Naive B cell (primary cell): ENCODE data around the gene AP4E1. TPM values are rescaled to one million over a fixed set of nuclear protein-coding genes. Genes with fewer than 3 reads are reported as not detected.
A peak's percentile ranks its signal among the peaks of the same experiment; 100 is the strongest.
"Not testable (repeated sequence)": the region's sequence is repeated elsewhere in the genome, so short reads cannot be mapped to it uniquely, and the experiment has no call there.

Source experiments
- ATAC-seq, 2 donors: fragments of 150-1000 bp; cut with Tn5 transposase; 2 replicates each; pipeline ENCODE4 v1.10.0; 2021; ENCODE audit warnings: low read depth in 2 of 2, mild to moderate bottlenecking in 2 of 2, moderate library complexity in 2 of 2
- DNase-seq: peaks from one replicate; pipeline ENCODE4 v3.0.0; 2022
- H3K27ac Mint-ChIP-seq, 6 donors: one replicate each; pipeline ENCODE4 v1.8.0; 2020 to 2022; ENCODE audit warnings: mild to moderate bottlenecking in 6 of 6, mixed read lengths in 6 of 6, moderate library complexity in 5 of 6, inconsistent platforms in 2 of 6
- H3K27me3 Mint-ChIP-seq, 3 donors: one replicate each; pipeline ENCODE4 v1.8.0; 2021 to 2022; ENCODE audit warnings: mixed read lengths in 3 of 3, mild to moderate bottlenecking in 1 of 3
- H3K36me3 Mint-ChIP-seq, 2 donors: one replicate each; pipeline ENCODE4 v1.8.0; 2020 to 2022; ENCODE audit warnings: mixed read lengths in 2 of 2, inconsistent platforms in 1 of 2, mild to moderate bottlenecking in 1 of 2
- H3K4me1 Mint-ChIP-seq, 3 donors: one replicate each; pipeline ENCODE4 v1.8.0; 2020 to 2022; ENCODE audit warnings: mixed read lengths in 3 of 3, inconsistent platforms in 1 of 3, mild to moderate bottlenecking in 1 of 3, moderate library complexity in 1 of 3
- H3K4me3 Mint-ChIP-seq, 8 donors: one replicate each; pipeline ENCODE4 v1.8.0; 2020 to 2022; ENCODE audit warnings: mild to moderate bottlenecking in 8 of 8, mixed read lengths in 8 of 8, moderate library complexity in 8 of 8, inconsistent platforms in 2 of 8
- H3K9me3 Mint-ChIP-seq, 7 donors: one replicate each; pipeline ENCODE4 v1.8.0; 2020 to 2022; ENCODE audit warnings: mixed read lengths in 7 of 7, mild to moderate bottlenecking in 5 of 7, inconsistent platforms in 2 of 7, moderate library complexity in 1 of 7
- polyA plus RNA-seq, 6 donors: library from polyadenylated mRNA; unstranded; fragments of 300-500 nt; fragmentation: Illumina TruSeq; gene quantifications; one replicate each; pipeline ENCODE4 v1.2.3, GENCODE V29; 2021; ENCODE audit warnings: low read depth in 6 of 6

The AP4E1 gene
- polyA plus RNA-seq, result 10 to 100 TPM in 1 of 6 donors, 1 to 10 TPM in 5; 2.6 to 10.8 (median 4.6) TPM

DNA sequence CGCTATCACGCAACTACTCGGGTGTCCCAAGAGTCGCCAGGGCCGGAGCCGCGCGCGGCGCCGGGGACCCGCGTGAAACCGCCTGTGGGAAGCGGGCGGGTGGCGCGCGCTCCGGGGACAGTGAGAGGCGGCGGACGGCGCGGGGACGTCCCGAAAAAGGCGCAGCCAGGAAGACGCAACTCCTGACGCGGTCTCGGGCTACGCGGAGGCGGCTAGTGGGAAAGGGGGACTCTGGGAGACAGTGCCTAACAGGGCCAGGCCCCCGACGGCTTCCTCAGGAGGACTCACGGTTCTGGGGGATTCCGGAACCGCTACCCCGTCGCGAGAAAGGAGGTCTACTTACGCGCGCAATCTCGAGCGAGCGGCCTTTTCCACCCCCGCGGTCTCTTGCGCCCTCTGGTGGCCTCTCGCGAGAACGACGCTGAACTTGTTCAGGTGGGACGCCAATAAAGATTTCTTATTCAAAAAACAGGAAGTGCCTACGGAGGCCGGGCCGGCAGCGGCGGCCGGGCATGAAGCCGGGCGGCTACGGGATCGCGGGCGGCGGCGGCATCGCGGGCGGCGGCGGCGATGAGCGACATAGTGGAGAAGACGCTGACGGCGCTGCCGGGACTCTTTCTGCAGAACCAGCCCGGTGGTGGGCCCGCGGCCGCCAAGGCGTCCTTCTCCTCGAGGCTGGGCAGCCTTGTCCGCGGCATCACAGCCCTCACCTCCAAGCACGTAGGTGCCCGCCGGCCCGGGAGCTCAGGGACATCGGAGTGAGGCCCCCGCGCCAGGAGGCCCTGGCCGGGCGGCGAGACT is at the start of gene AP4E1:
Gene AP4E1 (plus strand): TSS at position 475 of the 801 bp plus-strand sequence. CDS start 96 bp downstream, at position 571.
- Mint-ChIP-seq H3K27ac (peak within 1 kb of the TSS; percentile 99 to 100 (median 100)), H3K27me3 (no peaks in the 10 kb centered on the region), H3K4me1 (peaks cover 19 to 32% (median 22%) of the 10 kb centered on the region in 3 donors), H3K36me3 (peaks cover 6% of the 10 kb centered on the region in 2 donors), H3K4me3 (peak within 1 kb of the TSS; percentile 80 to 99 (median 96)), H3K9me3 (no peaks in the 10 kb centered on the region)
- ATAC-seq (peak; percentile 66 to 72), DNase-seq (peak; percentile 96)

DNA sequence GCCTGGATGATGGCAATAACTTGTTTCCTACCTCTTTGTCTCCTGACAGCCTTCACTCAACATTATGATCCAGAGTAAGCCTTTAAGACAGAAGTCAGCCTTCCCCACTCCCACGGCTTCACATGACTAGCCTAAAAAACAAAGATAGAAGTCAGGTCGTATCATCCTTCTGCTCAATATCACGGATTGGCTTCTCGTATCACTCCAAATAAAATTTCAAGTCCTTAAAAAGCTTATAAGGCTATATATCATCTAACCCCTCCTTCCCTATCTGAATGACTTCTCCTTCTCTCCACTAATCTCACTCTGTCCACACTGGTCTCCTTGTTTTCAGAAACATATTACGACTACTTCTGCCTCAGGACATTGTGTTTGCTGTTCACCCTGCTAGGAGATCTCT is 47.7 kb upstream of the AP4E1 start:
- peaks cover 0 to under 1% (median 0%) of the 10 kb centered on the region in 3 donors for H3K4me1 Mint-ChIP-seq
- no peaks in the 10 kb centered on the region for H3K36me3 Mint-ChIP-seq
- ATAC-seq, result no peak
- no peaks in the 10 kb centered on the region for H3K9me3 Mint-ChIP-seq
- no peak overlapping the region for H3K27ac Mint-ChIP-seq
- H3K4me3 Mint-ChIP-seq, result no peak overlapping the region
- H3K27me3 Mint-ChIP-seq, result peaks cover 0 to 8% (median 5%) of the 10 kb centered on the region in 3 donors
- no peak for DNase-seq

- peaks cover 0 to 8% (median 5%) of the 10 kb centered on the region in 3 donors for H3K27me3 Mint-ChIP-seq
- ATAC-seq (no peak), DNase-seq (no peak)
- no peaks in the 10 kb centered on the region for H3K36me3 Mint-ChIP-seq
- H3K4me3 Mint-ChIP-seq, result no peak overlapping the region
- H3K9me3 Mint-ChIP-seq, result no peaks in the 10 kb centered on the region
- no peak overlapping the region for H3K27ac Mint-ChIP-seq
- no peaks in the 10 kb centered on the region for H3K4me1 Mint-ChIP-seq
Observed at GRCh38 chr15:50862553-50862952, 45.9 kb upstream of the AP4E1 start.

DNA sequence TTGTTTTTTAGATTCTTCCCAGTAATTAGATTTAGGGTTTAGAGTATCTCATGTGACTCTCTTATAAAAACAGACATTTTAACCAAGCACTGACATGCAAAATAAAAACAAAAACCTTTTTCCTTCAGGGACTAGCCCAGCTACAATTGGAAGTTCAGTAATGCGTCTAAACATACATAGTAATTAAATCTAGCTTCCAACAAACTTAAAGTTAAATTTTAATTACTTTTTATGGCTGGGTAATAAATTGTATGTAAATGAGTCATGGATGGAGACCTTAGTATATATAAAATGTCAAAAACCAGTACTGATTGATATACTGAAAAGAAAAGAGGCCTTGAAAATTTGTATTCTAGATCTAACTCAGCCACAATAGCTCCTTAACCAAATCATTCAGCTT is 43.6 kb upstream of the AP4E1 start:
- Mint-ChIP-seq H3K4me1 (no peaks in the 10 kb centered on the region), H3K9me3 (no peaks in the 10 kb centered on the region), H3K4me3 (no peak overlapping the region), H3K27ac (no peak overlapping the region), H3K27me3 (peaks cover 0 to 8% (median 0%) of the 10 kb centered on the region in 3 donors), H3K36me3 (no peaks in the 10 kb centered on the region)
- DNase-seq, result no peak
- ATAC-seq, result no peak

DNA sequence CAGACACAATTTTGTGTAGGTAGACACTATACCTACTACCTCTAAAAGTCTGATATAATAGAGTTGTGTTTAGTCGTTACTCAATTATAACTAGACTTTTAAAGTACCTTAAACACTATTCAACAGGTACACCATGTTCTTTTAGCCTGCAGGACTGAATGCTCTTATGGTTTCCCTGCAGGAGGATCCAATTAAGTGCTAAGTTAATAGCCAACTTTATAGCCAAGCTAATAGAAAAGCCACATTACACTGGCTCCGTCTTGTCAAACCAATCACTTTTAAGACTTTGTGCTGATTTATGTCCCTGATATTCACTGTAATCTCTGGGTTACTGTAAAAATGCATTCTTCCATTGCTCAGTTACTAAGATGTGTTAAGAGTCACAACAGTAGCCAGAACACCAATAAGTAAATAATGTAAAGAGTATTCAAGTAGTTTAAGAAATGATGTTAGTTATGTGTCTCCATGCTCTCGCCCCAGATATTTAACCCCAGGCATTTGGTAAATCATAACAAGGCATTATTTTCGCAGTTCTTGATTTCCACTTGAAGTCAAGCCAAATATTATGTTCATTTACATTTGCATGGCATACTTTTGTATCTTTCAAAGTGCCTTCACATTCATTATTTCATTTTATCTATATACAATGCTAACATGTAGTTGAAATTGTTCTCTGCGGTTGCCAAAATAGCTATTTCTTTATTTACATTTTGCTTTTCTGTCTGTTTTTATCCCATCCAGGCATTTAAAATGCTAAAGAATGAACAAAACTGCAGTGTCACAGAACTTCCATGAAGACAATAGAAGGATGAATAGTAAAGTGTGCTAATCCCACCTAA is 42.7 kb upstream of the AP4E1 start:
- DNase-seq (no peak), ATAC-seq (no peak)
- Mint-ChIP-seq H3K4me3 (no peak overlapping the region), H3K9me3 (no peaks in the 10 kb centered on the region), H3K27me3 (peaks cover 0 to 6% (median 0%) of the 10 kb centered on the region in 3 donors), H3K36me3 (no peaks in the 10 kb centered on the region), H3K4me1 (no peaks in the 10 kb centered on the region), H3K27ac (no peak overlapping the region)

DNA sequence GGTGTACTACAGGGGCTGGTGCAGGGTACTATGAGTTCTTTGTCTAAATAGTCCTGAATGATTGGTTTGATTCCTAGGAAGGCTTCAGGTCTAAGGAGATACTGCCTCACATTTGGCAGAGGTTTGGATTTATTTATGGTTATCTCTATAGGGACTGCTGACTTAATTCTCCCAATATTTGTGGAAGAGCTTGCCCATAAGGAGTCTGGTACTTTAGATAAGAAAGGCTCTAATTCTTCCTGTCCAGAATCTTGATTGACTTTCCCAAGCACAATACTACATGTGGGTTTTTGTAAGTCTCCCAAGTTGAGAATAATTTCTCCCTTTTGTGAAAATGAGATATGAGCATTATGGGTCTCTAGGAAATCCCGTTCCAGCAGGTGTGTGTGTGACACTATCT is 36.7 kb upstream of the AP4E1 start:
- H3K27ac Mint-ChIP-seq, result no peak overlapping the region
- no peaks in the 10 kb centered on the region for H3K27me3 Mint-ChIP-seq

DNA sequence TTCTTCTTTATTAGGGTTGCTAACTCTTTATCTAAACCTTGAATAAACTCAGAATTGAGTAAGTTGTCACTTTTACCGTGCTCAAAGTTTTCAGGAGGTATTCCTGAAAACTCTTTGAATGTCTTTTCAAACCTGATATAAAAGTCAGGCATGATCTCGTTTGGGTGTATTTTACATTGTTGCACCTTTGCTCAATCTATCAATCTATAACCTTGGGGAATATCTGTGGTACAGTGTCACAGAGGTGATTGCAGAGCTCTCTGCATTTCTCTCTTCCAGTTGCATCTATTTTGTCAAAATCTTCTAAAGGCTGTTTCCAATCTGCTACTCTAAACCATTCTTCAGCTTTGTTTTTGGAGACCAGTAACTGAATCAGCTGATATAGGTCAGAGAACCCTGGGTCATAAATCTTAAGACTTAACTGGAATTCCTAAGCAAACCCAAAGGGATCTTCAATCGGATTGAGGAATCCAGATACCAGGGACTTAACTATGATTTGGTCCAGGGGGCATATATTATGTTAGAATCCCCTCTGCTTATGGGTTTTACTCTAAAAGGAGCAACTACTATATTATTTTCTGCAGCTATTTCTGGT is 35.6 kb upstream of the AP4E1 start:
- Mint-ChIP-seq H3K27ac (no peak overlapping the region), H3K4me3 (no peak overlapping the region), H3K9me3 (no peaks in the 10 kb centered on the region), H3K36me3 (no peaks in the 10 kb centered on the region), H3K4me1 (peaks cover 7 to 10% (median 7%) of the 10 kb centered on the region in 3 donors), H3K27me3 (no peaks in the 10 kb centered on the region)
- DNase-seq (no peak), ATAC-seq (no peak)

More for the DNA sequence above, 36.7 kb upstream of the AP4E1 start:
- no peak for ATAC-seq
- DNase-seq, result no peak
- no peaks in the 10 kb centered on the region for H3K9me3 Mint-ChIP-seq
- H3K4me3 Mint-ChIP-seq, result no peak overlapping the region
- H3K36me3 Mint-ChIP-seq, result no peaks in the 10 kb centered on the region
- peaks cover 3 to 5% (median 4%) of the 10 kb centered on the region in 3 donors for H3K4me1 Mint-ChIP-seq

DNA sequence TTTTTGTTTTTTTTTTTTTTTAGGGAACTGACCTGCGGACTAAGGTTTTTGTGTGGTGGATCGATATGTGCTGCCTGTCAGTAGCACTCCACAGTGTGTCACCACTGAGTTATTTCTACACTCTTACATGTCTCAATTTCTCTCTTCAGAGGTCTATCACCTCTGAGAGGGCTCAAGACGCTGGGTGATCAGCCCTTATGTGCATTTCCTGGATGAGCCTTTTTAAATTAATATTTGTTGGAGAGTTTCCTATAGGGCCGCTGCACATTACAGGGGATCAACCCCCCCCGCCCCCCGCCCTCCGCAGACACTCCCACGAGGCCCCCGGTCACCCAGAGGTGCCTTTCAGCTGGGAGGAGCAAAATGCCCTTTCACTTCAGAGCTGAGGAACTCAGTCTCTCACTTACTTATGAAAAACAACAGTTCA is 34.5 kb upstream of the AP4E1 start:
- Mint-ChIP-seq H3K4me3 (peak overlapping the region in 2 of 8 donors; percentile 6 to 32), H3K36me3 (no peaks in the 10 kb centered on the region), H3K27ac (no peak overlapping the region), H3K9me3 (no peaks in the 10 kb centered on the region), H3K27me3 (no peaks in the 10 kb centered on the region), H3K4me1 (peaks cover 7 to 10% (median 7%) of the 10 kb centered on the region in 3 donors)
- ATAC-seq (peak; percentile 52 to 55), DNase-seq (no peak)

GRCh38 chr15:50875238-50875637 is 33.2 kb upstream of the AP4E1 start:
- not testable (repeated sequence) for H3K36me3 Mint-ChIP-seq, H3K9me3 Mint-ChIP-seq, H3K27ac Mint-ChIP-seq, DNase-seq, H3K27me3 Mint-ChIP-seq, H3K4me1 Mint-ChIP-seq, ATAC-seq
- peak overlapping the region in 1 of 8 donors; percentile 14 for H3K4me3 Mint-ChIP-seq

- Mint-ChIP-seq H3K27ac (peak overlapping the region in 2 of 6 donors; percentile 85 to 94), H3K4me1 (peaks cover 7 to 13% (median 10%) of the 10 kb centered on the region in 3 donors), H3K4me3 (peak overlapping the region in 7 of 8 donors; percentile 38 to 85 (median 74)), H3K9me3 (no peaks in the 10 kb centered on the region), H3K27me3 (no peaks in the 10 kb centered on the region), H3K36me3 (no peaks in the 10 kb centered on the region)
- ATAC-seq (peak in 1 of 2 donors; percentile 14), DNase-seq (no peak)
Observed at GRCh38 chr15:50876260-50876988, 32.1 kb upstream of the AP4E1 start.

- Mint-ChIP-seq H3K4me1 (peaks cover 7 to 13% (median 10%) of the 10 kb centered on the region in 3 donors), H3K27ac (peak overlapping the region in 3 of 6 donors; percentile 54 to 94 (median 85)), H3K36me3 (no peaks in the 10 kb centered on the region), H3K27me3 (no peaks in the 10 kb centered on the region), H3K9me3 (no peaks in the 10 kb centered on the region), H3K4me3 (peak overlapping the region in 7 of 8 donors; percentile 36 to 85 (median 74))
- peak; percentile 43 to 52 for ATAC-seq
- DNase-seq, result peak; percentile 57
Observed at GRCh38 chr15:50876989-50877360, 31.5 kb upstream of the AP4E1 start.

- Mint-ChIP-seq H3K9me3 (no peaks in the 10 kb centered on the region), H3K4me1 (peaks cover 7 to 15% (median 10%) of the 10 kb centered on the region in 3 donors), H3K27me3 (no peaks in the 10 kb centered on the region), H3K4me3 (no peak overlapping the region), H3K27ac (peak overlapping the region in 2 of 6 donors; percentile 16 to 56), H3K36me3 (no peaks in the 10 kb centered on the region)
- no peak for DNase-seq
- no peak for ATAC-seq
Observed at GRCh38 chr15:50879016-50879617, 29.4 kb upstream of the AP4E1 start.
